ENCODE measurements around the gene LAMB3. TPM values are rescaled to one million over a fixed set of nuclear protein-coding genes. Genes with fewer than 3 reads are reported as not detected.

The LAMB3 gene
- total RNA-seq, 1 experiment from 2014 or later, result 0.28 TPM

DNA sequence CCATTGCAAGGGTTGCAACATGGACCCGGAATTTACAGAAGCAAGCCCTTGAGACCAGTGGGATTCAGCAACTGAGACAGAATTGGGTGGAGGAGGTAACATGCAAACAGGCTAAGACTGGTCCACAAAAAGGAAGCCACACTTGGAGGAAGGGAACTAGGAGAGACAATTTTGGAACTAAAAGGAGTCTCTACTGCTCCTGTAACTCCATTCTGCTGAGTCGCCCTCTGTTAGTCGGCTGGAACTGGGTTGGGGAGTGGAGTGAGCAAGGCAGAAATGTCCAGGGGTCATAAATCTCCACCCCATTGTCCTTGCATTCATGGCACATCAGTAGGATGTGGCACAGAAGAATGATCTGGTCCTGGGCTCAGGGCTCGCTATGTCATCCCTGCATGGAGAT lies 5.1 kb downstream of the LAMB3 start:
- no peak overlapping the region for H3K18ac ChIP-seq (ENCODE audit: insufficient read length, low read depth, low read length)
- no peak overlapping the region for H3K9ac ChIP-seq (ENCODE audit: extremely low read depth, insufficient read length, low read length)
- H3K23ac ChIP-seq (ENCODE audit: insufficient read length, low read depth, low read length), result no peak overlapping the region
- H3K9me3 ChIP-seq (ENCODE audit: control insufficient read depth, low read depth, low read length), result no peaks in the 10 kb centered on the region
- no peak overlapping the region for H3T11ph ChIP-seq (ENCODE audit: low read length)
- no peak overlapping the region for H2AFZ ChIP-seq (ENCODE audit: low read length)
- H2BK12ac ChIP-seq (ENCODE audit: insufficient read length, low read depth, low read length), result no peak overlapping the region
- H3K36me3 Mint-ChIP-seq (ENCODE audit: insufficient read depth in 1 of 3, low read depth in 3 of 3), result no peaks in the 10 kb centered on the region; a peak in 1 of 7 replicates
- H3K4me1 Mint-ChIP-seq, result peaks cover 7 to 11% of the 10 kb centered on the region in 2 experiments
- no peaks in the 10 kb centered on the region for H3K79me1 ChIP-seq (ENCODE audit: insufficient read depth, low read depth, low read length, poor library complexity, severe bottlenecking)
- no peak overlapping the region for H4K91ac ChIP-seq (ENCODE audit: insufficient read length, low read depth, low read length)
- H3K56ac ChIP-seq (ENCODE audit: insufficient read length, low read depth, low read length), result no peak overlapping the region
- no peak overlapping the region for H3K14ac ChIP-seq (ENCODE audit: insufficient read depth, low read length)
- no peak overlapping the region for H4K5ac ChIP-seq (ENCODE audit: insufficient read length, low read depth, low read length)
- no peak overlapping the region for H2BK15ac ChIP-seq (ENCODE audit: low read depth, low read length)
- no peak overlapping the region for H3K4ac ChIP-seq (ENCODE audit: low read depth, low read length)
- no peak overlapping the region; a peak in 1 of 7 replicates for H3K27ac Mint-ChIP-seq
- TF ChIP-seq, protein P1, sequence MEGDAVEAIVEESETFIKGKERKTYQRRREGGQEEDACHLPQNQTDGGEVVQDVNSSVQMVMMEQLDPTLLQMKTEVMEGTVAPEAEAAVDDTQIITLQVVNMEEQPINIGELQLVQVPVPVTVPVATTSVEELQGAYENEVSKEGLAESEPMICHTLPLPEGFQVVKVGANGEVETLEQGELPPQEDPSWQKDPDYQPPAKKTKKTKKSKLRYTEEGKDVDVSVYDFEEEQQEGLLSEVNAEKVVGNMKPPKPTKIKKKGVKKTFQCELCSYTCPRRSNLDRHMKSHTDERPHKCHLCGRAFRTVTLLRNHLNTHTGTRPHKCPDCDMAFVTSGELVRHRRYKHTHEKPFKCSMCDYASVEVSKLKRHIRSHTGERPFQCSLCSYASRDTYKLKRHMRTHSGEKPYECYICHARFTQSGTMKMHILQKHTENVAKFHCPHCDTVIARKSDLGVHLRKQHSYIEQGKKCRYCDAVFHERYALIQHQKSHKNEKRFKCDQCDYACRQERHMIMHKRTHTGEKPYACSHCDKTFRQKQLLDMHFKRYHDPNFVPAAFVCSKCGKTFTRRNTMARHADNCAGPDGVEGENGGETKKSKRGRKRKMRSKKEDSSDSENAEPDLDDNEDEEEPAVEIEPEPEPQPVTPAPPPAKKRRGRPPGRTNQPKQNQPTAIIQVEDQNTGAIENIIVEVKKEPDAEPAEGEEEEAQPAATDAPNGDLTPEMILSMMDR (conservative IDR thresholded peaks at IDR 0.05), result no peak
- H4K8ac ChIP-seq (replicated peaks; ENCODE audit: insufficient read length, low read depth, low read length), result no peak overlapping the region
- no peak overlapping the region for H2BK120ac ChIP-seq (ENCODE audit: low read depth, low read length, poor library complexity, severe bottlenecking)
- H3K27ac ChIP-seq (ENCODE audit: insufficient read length, low read depth, low read length), result no peak overlapping the region
- no peaks in the 10 kb centered on the region for H3K9me3 Mint-ChIP-seq
- H2BK20ac ChIP-seq (ENCODE audit: low read depth, low read length, poor library complexity, severe bottlenecking), result no peak overlapping the region
- H4K20me1 ChIP-seq (ENCODE audit: control insufficient read depth, insufficient read depth, insufficient read length), result no peaks in the 10 kb centered on the region
- no peak overlapping the region for H2BK5ac ChIP-seq (ENCODE audit: insufficient read length, low read length)
- DNase-seq, result no peak
- peaks cover 4% of the 10 kb centered on the region for H3K27me3 Mint-ChIP-seq (ENCODE audit: low read depth)
- no peak overlapping the region for H3K4me3 Mint-ChIP-seq
- H3K27me3 ChIP-seq (ENCODE audit: insufficient read depth, low read length), result no peaks in the 10 kb centered on the region
- H3K4me2 ChIP-seq (ENCODE audit: insufficient read depth, insufficient read length, low read length), result no peak overlapping the region
- no peak overlapping the region for H2AK5ac ChIP-seq (ENCODE audit: insufficient read length, low read length)
- WGBS (ENCODE audit: extremely low coverage, insufficient read length, low lambda C conversion rate), result no CpG with 5 or more reads among the region's 4 CpGs
- no peaks in the 10 kb centered on the region for H3K23me2 ChIP-seq (ENCODE audit: insufficient read length, low read depth, low read length, poor library complexity, severe bottlenecking)
- H3K4me1 ChIP-seq (ENCODE audit: insufficient read depth, low read length), result no peaks in the 10 kb centered on the region
- no peaks in the 10 kb centered on the region for H3K79me2 ChIP-seq (ENCODE audit: insufficient read depth, low read length)
